ENCODE data around the gene STXBP1.
A peak's percentile ranks its signal among the peaks of the same experiment; 100 is the strongest.
"Not testable (repeated sequence)": the region's sequence is repeated elsewhere in the genome, so short reads cannot be mapped to it uniquely, and the experiment has no call there.

The STXBP1 gene

DNA sequence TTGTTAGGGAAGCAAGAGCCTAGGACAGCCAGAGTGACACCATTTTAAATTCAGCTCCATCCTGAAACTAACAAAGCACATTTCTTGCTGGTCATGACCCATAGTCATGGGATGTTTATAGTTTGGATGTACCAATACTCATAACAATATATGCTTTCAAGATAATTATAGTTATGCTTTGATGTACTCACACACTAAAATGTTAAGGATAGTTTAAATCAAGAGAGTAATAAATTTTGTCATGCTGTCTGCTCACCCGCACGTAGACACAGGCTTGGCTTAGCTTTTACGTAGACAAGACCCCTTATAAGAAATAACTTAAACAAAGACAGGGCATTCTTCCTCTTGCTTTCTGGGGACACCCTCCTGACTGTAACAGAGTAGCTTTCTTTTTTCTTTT, 8.9 kb upstream of the STXBP1 start:
- no peak overlapping the region for H3K4me3 ChIP-seq (ENCODE audit: low read depth, low read length)
- TF ChIP-seq, protein P1, sequence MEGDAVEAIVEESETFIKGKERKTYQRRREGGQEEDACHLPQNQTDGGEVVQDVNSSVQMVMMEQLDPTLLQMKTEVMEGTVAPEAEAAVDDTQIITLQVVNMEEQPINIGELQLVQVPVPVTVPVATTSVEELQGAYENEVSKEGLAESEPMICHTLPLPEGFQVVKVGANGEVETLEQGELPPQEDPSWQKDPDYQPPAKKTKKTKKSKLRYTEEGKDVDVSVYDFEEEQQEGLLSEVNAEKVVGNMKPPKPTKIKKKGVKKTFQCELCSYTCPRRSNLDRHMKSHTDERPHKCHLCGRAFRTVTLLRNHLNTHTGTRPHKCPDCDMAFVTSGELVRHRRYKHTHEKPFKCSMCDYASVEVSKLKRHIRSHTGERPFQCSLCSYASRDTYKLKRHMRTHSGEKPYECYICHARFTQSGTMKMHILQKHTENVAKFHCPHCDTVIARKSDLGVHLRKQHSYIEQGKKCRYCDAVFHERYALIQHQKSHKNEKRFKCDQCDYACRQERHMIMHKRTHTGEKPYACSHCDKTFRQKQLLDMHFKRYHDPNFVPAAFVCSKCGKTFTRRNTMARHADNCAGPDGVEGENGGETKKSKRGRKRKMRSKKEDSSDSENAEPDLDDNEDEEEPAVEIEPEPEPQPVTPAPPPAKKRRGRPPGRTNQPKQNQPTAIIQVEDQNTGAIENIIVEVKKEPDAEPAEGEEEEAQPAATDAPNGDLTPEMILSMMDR (conservative IDR thresholded peaks at IDR 0.05; ENCODE audit: low read depth, low read length): no peak
- DNase-seq (ENCODE audit: low read depth): no peak

DNA sequence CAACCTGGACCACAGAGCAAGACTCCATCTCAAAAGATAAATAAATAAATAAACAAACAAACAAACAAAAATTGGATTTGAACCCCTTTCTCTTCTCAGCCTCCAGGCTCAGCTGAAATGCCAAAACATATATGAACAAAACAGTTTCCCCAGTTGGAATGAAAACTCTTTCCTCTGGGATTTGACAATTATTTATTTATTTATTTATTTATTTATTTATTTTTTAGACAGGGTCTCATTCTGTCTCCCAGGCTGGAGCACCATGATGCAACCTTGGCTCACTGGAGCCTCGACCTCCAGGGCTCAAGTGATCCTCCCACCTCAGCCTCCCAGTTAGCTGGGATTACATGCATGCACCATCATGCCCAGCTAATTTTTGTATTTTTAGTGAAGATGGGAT, 6.0 kb upstream of the STXBP1 start:
- no peak overlapping the region for H3K4me3 ChIP-seq (ENCODE audit: low read depth, low read length)
- TF ChIP-seq, protein P1 (conservative IDR thresholded peaks at IDR 0.05; ENCODE audit: low read depth, low read length): no peak
- DNase-seq (ENCODE audit: low read depth): no peak

DNA sequence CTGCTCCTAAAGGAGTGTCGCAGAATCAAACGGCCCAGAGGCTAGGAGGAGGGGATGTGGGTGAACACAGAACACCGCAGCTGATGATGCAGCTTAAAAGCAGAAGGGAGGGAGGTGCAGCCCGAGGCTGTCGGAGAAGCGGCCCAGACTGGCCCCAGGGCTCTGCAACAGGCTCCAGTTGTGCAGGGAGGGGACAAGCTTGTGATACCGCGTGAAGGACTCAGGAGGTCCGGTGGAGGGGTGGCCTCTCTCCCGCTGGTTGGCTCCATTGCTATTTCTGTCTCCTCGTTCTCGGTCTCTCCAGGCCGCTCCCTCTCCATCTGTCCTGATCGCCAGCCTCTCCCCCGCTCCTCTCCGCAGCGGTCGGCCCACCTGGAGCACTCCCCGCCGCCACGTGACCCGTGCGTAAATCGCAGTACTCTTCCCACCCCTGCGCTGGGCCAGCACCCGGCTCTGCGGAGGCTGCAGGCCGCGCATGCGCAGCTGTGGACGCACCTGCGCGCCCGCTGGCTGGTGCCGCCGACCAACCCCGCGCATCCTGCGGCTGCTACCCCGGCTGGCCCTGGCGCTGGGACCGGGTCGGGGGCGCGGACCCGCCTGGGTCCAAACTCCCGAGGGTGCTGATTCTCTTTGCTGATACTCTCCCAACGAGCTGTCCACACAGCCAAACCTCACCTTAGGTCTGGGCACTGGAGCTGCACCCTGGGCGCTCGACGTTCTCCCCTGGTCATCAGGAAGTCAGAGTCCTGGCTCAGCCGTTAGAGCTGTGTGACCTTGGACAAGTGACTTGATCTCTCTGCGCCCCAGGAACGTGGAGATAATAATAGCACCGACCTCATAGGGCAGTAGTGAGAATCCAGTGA, 3.7 kb upstream of the STXBP1 start:
- peak overlapping the region; percentile 51 for H3K4me3 ChIP-seq (ENCODE audit: low read depth, low read length)
- TF ChIP-seq, protein P1 (conservative IDR thresholded peaks at IDR 0.05; ENCODE audit: low read depth, low read length): no peak
- DNase-seq (ENCODE audit: low read depth): peak; percentile 63

DNA sequence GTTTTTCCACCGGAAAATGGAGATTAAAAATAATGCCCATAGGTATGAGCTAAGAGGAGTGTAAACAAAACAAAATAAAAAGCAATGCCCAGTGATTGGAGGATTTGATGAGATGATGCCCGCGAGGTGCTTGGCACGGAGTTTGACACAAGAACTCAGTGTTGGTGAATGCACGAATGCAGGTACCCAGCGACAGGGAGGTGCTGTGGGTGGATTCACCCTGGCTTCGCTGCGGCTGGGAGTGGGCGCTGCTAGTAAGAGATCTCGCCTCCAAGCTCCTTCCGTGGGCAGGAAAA, 526 bp upstream of the STXBP1 start:
- TF ChIP-seq, protein P1 (conservative IDR thresholded peaks at IDR 0.05; ENCODE audit: low read depth, low read length): no peak
- DNase-seq (ENCODE audit: low read depth): no peak
- H3K4me3 ChIP-seq (ENCODE audit: low read depth, low read length): peak overlapping the region; percentile 69

DNA sequence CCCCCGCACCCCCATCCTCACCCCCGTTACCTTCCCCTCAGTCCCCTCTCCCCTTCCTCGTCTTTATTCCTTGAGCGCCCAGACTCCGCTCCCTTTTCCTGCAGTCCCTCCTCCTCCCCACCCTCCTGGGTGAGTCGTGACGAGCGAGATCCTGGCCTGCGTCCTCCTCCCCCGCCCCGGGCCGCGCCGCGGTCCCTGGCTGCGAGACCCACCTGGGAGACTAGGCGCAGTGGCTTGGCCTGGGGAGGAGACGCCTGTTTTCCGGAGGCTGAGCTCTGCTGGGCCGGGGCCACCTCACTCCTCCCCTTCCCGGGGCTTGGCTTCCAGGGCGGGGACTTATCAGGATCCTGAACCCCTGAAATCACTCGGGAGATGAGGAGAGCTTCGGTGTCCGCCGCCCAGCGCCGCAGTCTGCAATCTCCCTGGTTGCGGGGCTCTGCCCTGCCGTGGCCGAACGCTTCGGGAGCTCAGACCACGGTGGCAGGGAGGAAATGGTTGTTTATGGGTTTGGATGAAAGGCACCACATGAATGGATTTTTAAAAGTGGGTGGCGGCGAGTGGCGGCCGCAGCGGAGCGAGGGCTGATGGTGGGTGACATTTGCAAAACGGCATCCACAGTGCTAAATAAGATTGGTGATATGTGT, 984 bp downstream of the STXBP1 start:
- H3K4me3 ChIP-seq (ENCODE audit: low read depth, low read length): peak overlapping the region; percentile 83
- TF ChIP-seq, protein P1 (conservative IDR thresholded peaks at IDR 0.05; ENCODE audit: low read depth, low read length): no peak
- peak; percentile 49 for DNase-seq (ENCODE audit: low read depth)

DNA sequence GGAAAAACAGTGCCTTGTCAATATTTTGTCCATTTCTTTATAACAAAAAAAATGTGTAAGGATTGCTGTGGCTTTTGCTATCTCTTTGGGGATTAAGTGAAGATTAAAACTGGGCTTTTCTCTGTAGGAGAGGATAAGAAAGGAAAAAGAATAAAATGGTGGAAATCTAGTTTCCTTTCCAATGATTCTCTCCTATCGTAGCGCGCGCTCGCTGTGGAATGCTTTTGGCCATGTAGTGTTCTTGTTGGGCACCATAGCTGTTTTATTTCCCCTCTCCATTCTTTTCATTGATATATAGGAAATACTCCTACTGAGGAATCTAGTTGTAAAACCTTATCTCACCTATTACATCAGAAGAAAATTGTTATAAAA, 1.5 kb downstream of the STXBP1 start:
- H3K4me3 ChIP-seq (ENCODE audit: low read depth, low read length): peak overlapping the region; percentile 83
- DNase-seq (ENCODE audit: low read depth): no peak
- TF ChIP-seq, protein P1 (conservative IDR thresholded peaks at IDR 0.05; ENCODE audit: low read depth, low read length): no peak

DNA sequence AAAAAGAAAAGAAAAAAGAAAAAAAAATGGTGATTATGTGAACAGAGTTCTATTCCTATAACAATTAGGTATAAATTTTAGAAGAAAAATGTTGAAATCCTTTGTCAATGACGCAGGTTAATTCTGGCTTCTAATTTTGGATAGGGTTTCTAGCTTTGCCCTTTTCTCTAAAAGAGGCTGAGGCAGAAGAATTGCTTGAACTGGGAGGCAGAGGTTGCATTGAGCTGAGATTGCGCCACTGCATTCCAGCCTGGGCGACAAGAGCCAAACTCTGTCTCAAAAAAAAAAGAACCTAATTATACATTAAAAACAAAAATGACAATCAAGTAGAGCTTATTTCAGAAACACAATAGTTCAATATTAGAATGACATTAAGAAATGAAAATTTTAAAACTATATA, 2.9 kb downstream of the STXBP1 start:
- DNase-seq (ENCODE audit: low read depth): peak; percentile 18
- TF ChIP-seq, protein P1 (conservative IDR thresholded peaks at IDR 0.05; ENCODE audit: low read depth, low read length): no peak
- no peak overlapping the region for H3K4me3 ChIP-seq (ENCODE audit: low read depth, low read length)

DNA sequence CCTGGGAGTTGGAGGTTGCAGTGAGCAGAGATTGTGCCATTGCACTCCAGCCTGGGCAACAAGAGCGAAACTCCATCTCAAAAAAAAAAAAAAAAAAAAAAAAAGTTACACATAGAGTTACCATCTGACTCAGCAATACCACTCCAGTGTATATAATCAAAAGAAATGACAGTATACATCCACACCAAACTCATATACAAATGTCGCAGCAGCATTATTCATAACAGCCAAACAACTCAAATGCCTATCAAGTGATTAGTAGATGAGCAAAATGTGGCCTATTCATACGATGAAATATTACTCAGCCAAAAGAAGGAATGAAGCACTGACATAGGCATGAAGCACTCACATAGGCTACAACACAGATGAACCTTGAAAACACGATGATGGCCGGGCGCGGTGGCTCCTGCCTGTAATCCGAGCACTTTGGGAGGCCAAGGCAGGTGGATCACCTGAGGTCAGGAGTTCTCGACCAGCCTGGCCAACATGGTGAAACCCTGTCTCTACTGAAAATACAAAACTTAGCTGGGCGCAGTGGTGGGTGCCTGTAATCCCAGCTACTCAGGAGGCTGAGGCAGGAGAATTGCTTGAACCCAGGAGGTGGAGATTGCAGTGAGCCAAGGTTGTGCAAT, 9.4 kb downstream of the STXBP1 start:
- not testable (repeated sequence) for H3K4me3 ChIP-seq (ENCODE audit: low read depth, low read length); DNase-seq (ENCODE audit: low read depth)
